ENCODE measurements around the gene PLPPR2.

GRCh38 chr19:11338121-11338520, 17.1 kb upstream of the PLPPR2 start:
- TF ChIP-seq POLR2A (IDR thresholded peaks at IDR 0.05; ENCODE audit: low read length) (no peak), GATA1 (IDR thresholded peaks at IDR 0.05; ENCODE audit: low read depth, low read length) (no peak)
